ENCODE results near the gene SLX4IP.

The SLX4IP gene

GRCh38 chr20:10469599-10469998, 34.5 kb downstream of the SLX4IP start:
- H3K4me2 ChIP-seq (ENCODE audit: low read length): no peak overlapping the region
- H3K9ac ChIP-seq (ENCODE audit: low read depth, low read length): peak overlapping the region; percentile 14
- H3K36me3 ChIP-seq (ENCODE audit: insufficient read depth, low read length): no peaks in the 10 kb centered on the region
- no peaks in the 10 kb centered on the region for H3K27me3 ChIP-seq (ENCODE audit: control insufficient read depth, insufficient read depth, low read length)
- H3K4me3 ChIP-seq (ENCODE audit: low read length): no peak overlapping the region
- no peaks in the 10 kb centered on the region for H3K9me3 ChIP-seq (replicated peaks; ENCODE audit: low read length)
- H3K4me1 ChIP-seq (ENCODE audit: control insufficient read depth, insufficient read depth, low read length): peaks cover 4% of the 10 kb centered on the region

GRCh38 chr20:10470276-10470675, 35.2 kb downstream of the SLX4IP start:
- H3K9me3 ChIP-seq (replicated peaks; ENCODE audit: low read length): no peaks in the 10 kb centered on the region
- no peak overlapping the region for H3K4me2 ChIP-seq (ENCODE audit: low read length)
- peaks cover 4% of the 10 kb centered on the region for H3K4me1 ChIP-seq (ENCODE audit: control insufficient read depth, insufficient read depth, low read length)
- no peaks in the 10 kb centered on the region for H3K36me3 ChIP-seq (ENCODE audit: insufficient read depth, low read length)
- H3K9ac ChIP-seq (ENCODE audit: low read depth, low read length): no peak overlapping the region
- H3K4me3 ChIP-seq (ENCODE audit: low read length): no peak overlapping the region
- H3K27me3 ChIP-seq (ENCODE audit: control insufficient read depth, insufficient read depth, low read length): no peaks in the 10 kb centered on the region

GRCh38 chr20:10472871-10473270, 37.8 kb downstream of the SLX4IP start:
- Histone ChIP-seq H3K9ac (ENCODE audit: low read depth, low read length) (no peak overlapping the region), H3K4me2 (ENCODE audit: low read length) (no peak overlapping the region), H3K36me3 (ENCODE audit: insufficient read depth, low read length) (no peaks in the 10 kb centered on the region), H3K9me3 (replicated peaks; ENCODE audit: low read length) (no peaks in the 10 kb centered on the region), H3K27me3 (ENCODE audit: control insufficient read depth, insufficient read depth, low read length) (no peaks in the 10 kb centered on the region), H3K4me3 (ENCODE audit: low read length) (no peak overlapping the region), H3K4me1 (ENCODE audit: control insufficient read depth, insufficient read depth, low read length) (peaks cover 16% of the 10 kb centered on the region)

- Histone ChIP-seq H3K4me3 (ENCODE audit: low read length) (no peak overlapping the region), H3K27me3 (ENCODE audit: control insufficient read depth, insufficient read depth, low read length) (no peaks in the 10 kb centered on the region), H3K4me1 (ENCODE audit: control insufficient read depth, insufficient read depth, low read length) (peaks cover 15% of the 10 kb centered on the region), H3K9me3 (replicated peaks; ENCODE audit: low read length) (no peaks in the 10 kb centered on the region), H3K36me3 (ENCODE audit: insufficient read depth, low read length) (no peaks in the 10 kb centered on the region), H3K4me2 (ENCODE audit: low read length) (no peak overlapping the region), H3K9ac (ENCODE audit: low read depth, low read length) (no peak overlapping the region)
Observed at GRCh38 chr20:10474606-10475184, 39.6 kb downstream of the SLX4IP start.

GRCh38 chr20:10475225-10475624, 40.1 kb downstream of the SLX4IP start:
- H3K36me3 ChIP-seq (ENCODE audit: insufficient read depth, low read length): no peaks in the 10 kb centered on the region
- no peak overlapping the region for H3K4me2 ChIP-seq (ENCODE audit: low read length)
- no peaks in the 10 kb centered on the region for H3K9me3 ChIP-seq (replicated peaks; ENCODE audit: low read length)
- peaks cover 12% of the 10 kb centered on the region for H3K4me1 ChIP-seq (ENCODE audit: control insufficient read depth, insufficient read depth, low read length)
- no peaks in the 10 kb centered on the region for H3K27me3 ChIP-seq (ENCODE audit: control insufficient read depth, insufficient read depth, low read length)
- no peak overlapping the region for H3K9ac ChIP-seq (ENCODE audit: low read depth, low read length)
- no peak overlapping the region for H3K4me3 ChIP-seq (ENCODE audit: low read length)

GRCh38 chr20:10476319-10476724, 41.2 kb downstream of the SLX4IP start:
- peak overlapping the region; percentile 4 for H3K4me2 ChIP-seq (ENCODE audit: low read length)
- peaks cover 12% of the 10 kb centered on the region for H3K4me1 ChIP-seq (ENCODE audit: control insufficient read depth, insufficient read depth, low read length)
- no peaks in the 10 kb centered on the region for H3K27me3 ChIP-seq (ENCODE audit: control insufficient read depth, insufficient read depth, low read length)
- no peaks in the 10 kb centered on the region for H3K36me3 ChIP-seq (ENCODE audit: insufficient read depth, low read length)
- H3K9ac ChIP-seq (ENCODE audit: low read depth, low read length): no peak overlapping the region
- no peaks in the 10 kb centered on the region for H3K9me3 ChIP-seq (replicated peaks; ENCODE audit: low read length)
- no peak overlapping the region for H3K4me3 ChIP-seq (ENCODE audit: low read length)

GRCh38 chr20:10478205-10478604, 43.1 kb downstream of the SLX4IP start:
- H3K9me3 ChIP-seq (replicated peaks; ENCODE audit: low read length): no peaks in the 10 kb centered on the region
- H3K4me2 ChIP-seq (ENCODE audit: low read length): no peak overlapping the region
- no peaks in the 10 kb centered on the region for H3K27me3 ChIP-seq (ENCODE audit: control insufficient read depth, insufficient read depth, low read length)
- no peaks in the 10 kb centered on the region for H3K36me3 ChIP-seq (ENCODE audit: insufficient read depth, low read length)
- H3K9ac ChIP-seq (ENCODE audit: low read depth, low read length): no peak overlapping the region
- H3K4me1 ChIP-seq (ENCODE audit: control insufficient read depth, insufficient read depth, low read length): peaks cover 12% of the 10 kb centered on the region
- no peak overlapping the region for H3K4me3 ChIP-seq (ENCODE audit: low read length)

GRCh38 chr20:10478930-10479329, 43.8 kb downstream of the SLX4IP start:
- H3K9ac ChIP-seq (ENCODE audit: low read depth, low read length): no peak overlapping the region
- H3K4me1 ChIP-seq (ENCODE audit: control insufficient read depth, insufficient read depth, low read length): peaks cover 12% of the 10 kb centered on the region
- H3K36me3 ChIP-seq (ENCODE audit: insufficient read depth, low read length): no peaks in the 10 kb centered on the region
- no peak overlapping the region for H3K4me3 ChIP-seq (ENCODE audit: low read length)
- no peak overlapping the region for H3K4me2 ChIP-seq (ENCODE audit: low read length)
- no peaks in the 10 kb centered on the region for H3K9me3 ChIP-seq (replicated peaks; ENCODE audit: low read length)
- H3K27me3 ChIP-seq (ENCODE audit: control insufficient read depth, insufficient read depth, low read length): no peaks in the 10 kb centered on the region

- H3K9ac ChIP-seq (ENCODE audit: low read depth, low read length): no peak overlapping the region
Observed at GRCh38 chr20:10481676-10482075, 46.6 kb downstream of the SLX4IP start.

GRCh38 chr20:10483691-10484090, 48.6 kb downstream of the SLX4IP start:
- H3K4me2 ChIP-seq (ENCODE audit: low read length): no peak overlapping the region
- H3K9ac ChIP-seq (ENCODE audit: low read depth, low read length): no peak overlapping the region
- H3K4me1 ChIP-seq (ENCODE audit: control insufficient read depth, insufficient read depth, low read length): no peaks in the 10 kb centered on the region
- H3K4me3 ChIP-seq (ENCODE audit: low read length): no peak overlapping the region
- no peaks in the 10 kb centered on the region for H3K36me3 ChIP-seq (ENCODE audit: insufficient read depth, low read length)
- H3K27me3 ChIP-seq (ENCODE audit: control insufficient read depth, insufficient read depth, low read length): no peaks in the 10 kb centered on the region
- H3K9me3 ChIP-seq (replicated peaks; ENCODE audit: low read length): no peaks in the 10 kb centered on the region

More at GRCh38 chr20:10481676-10482075, 46.6 kb downstream of the SLX4IP start:
- no peaks in the 10 kb centered on the region for H3K36me3 ChIP-seq (ENCODE audit: insufficient read depth, low read length)
- no peak overlapping the region for H3K4me2 ChIP-seq (ENCODE audit: low read length)
- no peak overlapping the region for H3K4me3 ChIP-seq (ENCODE audit: low read length)
- peaks cover 2% of the 10 kb centered on the region for H3K4me1 ChIP-seq (ENCODE audit: control insufficient read depth, insufficient read depth, low read length)
- H3K9me3 ChIP-seq (replicated peaks; ENCODE audit: low read length): no peaks in the 10 kb centered on the region
- no peaks in the 10 kb centered on the region for H3K27me3 ChIP-seq (ENCODE audit: control insufficient read depth, insufficient read depth, low read length)

- Histone ChIP-seq H3K36me3 (ENCODE audit: insufficient read depth, low read length) (no peaks in the 10 kb centered on the region), H3K4me3 (ENCODE audit: low read length) (no peak overlapping the region), H3K9me3 (replicated peaks; ENCODE audit: low read length) (no peaks in the 10 kb centered on the region), H3K27me3 (ENCODE audit: control insufficient read depth, insufficient read depth, low read length) (no peaks in the 10 kb centered on the region), H3K9ac (ENCODE audit: low read depth, low read length) (no peak overlapping the region), H3K4me1 (ENCODE audit: control insufficient read depth, insufficient read depth, low read length) (peaks cover 3% of the 10 kb centered on the region), H3K4me2 (ENCODE audit: low read length) (no peak overlapping the region)
Observed at GRCh38 chr20:10487142-10488136, 52.3 kb downstream of the SLX4IP start.

All from skeletal muscle satellite cell (primary cell).